DMS53 treated with DMSO at 0.1 percent for 48 hours (cell line): ENCODE measurements around the gene MTNR1A.
A peak's percentile ranks its signal among the peaks of the same experiment; 100 is the strongest.

Experiments
- DNase-seq: peaks from one replicate; lab custom pipeline; 2025; ENCODE audit not compliant: unreplicated experiment; lab: John Stamatoyannopoulos, UW

MTNR1A gene

GRCh38 chr4:186554914-186555827 lies at the start of gene MTNR1A:
Gene MTNR1A, minus strand, starts transcription at chr4:186555567. Its CDS starts 202 bp downstream, at chr4:186555365.
- DNase-seq: peak; percentile 44

GRCh38 chr4:186604124-186604807 lies 48.9 kb upstream of the MTNR1A start:
- peak; percentile 18 for DNase-seq

- no peak for DNase-seq
Measured at GRCh38 chr4:186602978-186603377, 47.6 kb upstream of the MTNR1A start.

GRCh38 chr4:186599483-186599882 lies 44.1 kb upstream of the MTNR1A start:
- no peak for DNase-seq

GRCh38 chr4:186598686-186599085 lies 43.3 kb upstream of the MTNR1A start:
- DNase-seq: no peak

- DNase-seq: no peak
Measured at GRCh38 chr4:186596850-186597390, 41.6 kb upstream of the MTNR1A start.

- DNase-seq: no peak
Measured at GRCh38 chr4:186596346-186596745, 41.0 kb upstream of the MTNR1A start.

- DNase-seq: no peak
Measured at GRCh38 chr4:186593587-186593973, 38.2 kb upstream of the MTNR1A start.

- no peak for DNase-seq
Measured at GRCh38 chr4:186592966-186593586, 37.7 kb upstream of the MTNR1A start.

- DNase-seq: no peak
Measured at GRCh38 chr4:186592445-186592844, 37.1 kb upstream of the MTNR1A start.

- no peak for DNase-seq
Measured at GRCh38 chr4:186591651-186592050, 36.3 kb upstream of the MTNR1A start.

GRCh38 chr4:186588503-186588902 lies 33.1 kb upstream of the MTNR1A start:
- no peak for DNase-seq

GRCh38 chr4:186587416-186588018 lies 32.1 kb upstream of the MTNR1A start:
- DNase-seq: no peak

GRCh38 chr4:186586205-186586604 lies 30.8 kb upstream of the MTNR1A start:
- no peak for DNase-seq

- DNase-seq: no peak
Measured at GRCh38 chr4:186584912-186585311, 29.5 kb upstream of the MTNR1A start.

GRCh38 chr4:186581421-186581820 lies 26.1 kb upstream of the MTNR1A start:
- DNase-seq: no peak

- DNase-seq: no peak
Measured at GRCh38 chr4:186580669-186581068, 25.3 kb upstream of the MTNR1A start.

- DNase-seq: no peak
Measured at GRCh38 chr4:186570193-186570996, 15.0 kb upstream of the MTNR1A start.

- no peak for DNase-seq
Measured at GRCh38 chr4:186569533-186570192, 14.3 kb upstream of the MTNR1A start.

GRCh38 chr4:186566068-186566467 lies 10.7 kb upstream of the MTNR1A start:
- no peak for DNase-seq
